Measurements from ENCODE around the gene DTD1. TPM values are rescaled to one million over a fixed set of nuclear protein-coding genes. Genes with fewer than 3 reads are reported as not detected.

Gene DTD1
- total RNA-seq, 2 donors from 2014 or later, result 31.2 to 51.6 TPM

GRCh38 chr20:18811186-18811585 is 223.3 kb downstream of the DTD1 start:
- no peaks in the 10 kb centered on the region for H3K36me3 ChIP-seq
- H3K9me3 ChIP-seq, result no peaks in the 10 kb centered on the region
- H3K4me1 ChIP-seq (replicated peaks), result no peaks in the 10 kb centered on the region
- 72% methylated on average over 6 of the region's 6 CpGs for WGBS
- no peak overlapping the region for H3K4me3 ChIP-seq
- no peak for DNase-seq (ENCODE audit: low spot score)
- no peaks in the 10 kb centered on the region for H3K27me3 ChIP-seq (replicated peaks; ENCODE audit: insufficient read depth)
- intact Hi-C loops (cut with DNase I), result no loop called here
- TF ChIP-seq POLR2A (IDR thresholded peaks at IDR 0.05) (no peak), POLR2AphosphoS5 (IDR thresholded peaks at IDR 0.05) (no peak), CTCF (IDR thresholded peaks at IDR 0.05) (no peak)
- no peak overlapping the region for H3K27ac ChIP-seq

- no peak overlapping the region for H3K27ac ChIP-seq
- intact Hi-C loops (cut with DNase I), result no loop called here
- no peaks in the 10 kb centered on the region for H3K9me3 ChIP-seq
- no peaks in the 10 kb centered on the region for H3K36me3 ChIP-seq
- 75% methylated on average over 3 of the region's 3 CpGs for WGBS
- TF ChIP-seq POLR2AphosphoS5 (IDR thresholded peaks at IDR 0.05), result no peak
- no peaks in the 10 kb centered on the region for H3K4me1 ChIP-seq (replicated peaks)
- H3K27me3 ChIP-seq (replicated peaks; ENCODE audit: insufficient read depth), result no peaks in the 10 kb centered on the region
- no peak overlapping the region for H3K4me3 ChIP-seq
- DNase-seq (ENCODE audit: low spot score), result no peak
Observed at GRCh38 chr20:18811904-18812303, 224.1 kb downstream of the DTD1 start.

- Histone ChIP-seq H3K36me3 (no peaks in the 10 kb centered on the region), H3K4me1 (replicated peaks) (no peaks in the 10 kb centered on the region), H3K27ac (no peak within 1 kb of the TSS), H3K9me3 (no peaks in the 10 kb centered on the region), H3K27me3 (replicated peaks; ENCODE audit: insufficient read depth) (no peaks in the 10 kb centered on the region), H3K4me3 (no peak within 1 kb of the TSS)
- intact Hi-C loops (cut with DNase I), result no loop called here
- TF ChIP-seq CTCF (IDR thresholded peaks at IDR 0.05) (no peak), POLR2A (IDR thresholded peaks at IDR 0.05) (no peak), POLR2AphosphoS5 (IDR thresholded peaks at IDR 0.05) (no peak)
- no peak for DNase-seq (ENCODE audit: low spot score)
- WGBS, result 68% methylated on average over 3 of the region's 3 CpGs
Observed at GRCh38 chr20:18813483-18813882, 225.6 kb downstream of the DTD1 start, which contains the start of gene SCP2D1. SCP2D1 (plus strand) TSS chr20:18813783; CDS start chr20:18813816, 33 bp downstream.

- no peak for DNase-seq (ENCODE audit: low spot score)
- Histone ChIP-seq H3K9me3 (no peaks in the 10 kb centered on the region), H3K27me3 (replicated peaks; ENCODE audit: insufficient read depth) (no peaks in the 10 kb centered on the region), H3K36me3 (no peaks in the 10 kb centered on the region), H3K4me1 (replicated peaks) (no peaks in the 10 kb centered on the region), H3K4me3 (no peak overlapping the region), H3K27ac (no peak overlapping the region)
- 92% methylated on average over 6 of the region's 6 CpGs for WGBS
- TF ChIP-seq CTCF (IDR thresholded peaks at IDR 0.05) (no peak), POLR2AphosphoS5 (IDR thresholded peaks at IDR 0.05) (no peak), POLR2A (IDR thresholded peaks at IDR 0.05) (no peak)
- intact Hi-C loops (cut with DNase I), result no loop called here
Observed at GRCh38 chr20:18815194-18815942, 227.5 kb downstream of the DTD1 start.

Small RNA genes within 50 kb of the gene (small RNA-seq; reads per million reads assigned to genes)
- gene RN7SL638P, result 0 reads per million in 2 donors
- gene RNU6ATAC34P, result 0 reads per million in 2 donors

Other genes starting within 250 kb of the DTD1 start
- 1 to 10 TPM; 2.0 to 7.1 TPM for gene DZANK1, start 121.0 kb upstream of the DTD1 start, total RNA-seq
- 10 to 100 TPM in 1 of 2 donors, 1 to 10 TPM in 1; 5.3 to 24.9 TPM for gene POLR3F, start 120.7 kb upstream of the DTD1 start, total RNA-seq
- 10 to 100 TPM; 14.4 to 21.3 TPM for gene RBBP9, start 90.8 kb upstream of the DTD1 start, total RNA-seq
- gene SEC23B, start 80.1 kb upstream of the DTD1 start, total RNA-seq, result 100 to 1,000 TPM in 1 of 2 donors, 10 to 100 TPM in 1; 64.4 to 127 TPM
- gene SMIM26, start 20.6 kb upstream of the DTD1 start, total RNA-seq, result 100 to 1,000 TPM; 153 to 169 TPM
- gene SCP2D1, start 225.7 kb downstream of the DTD1 start, total RNA-seq, result 1 to 10 TPM in 1 of 2 donors, not detected in 1; 2.3 TPM